NCI-H526 treated with DMSO at 0.1 percent for 48 hours (cell line): ENCODE results near the gene VPS13C.

Source experiments
- DNase-seq: peaks from one replicate; lab custom pipeline; 2025; lab: John Stamatoyannopoulos, UW

Gene VPS13C

GRCh38 chr15:61815356-61816083, 244.7 kb downstream of the VPS13C start:
- no peak for DNase-seq

GRCh38 chr15:61812476-61812875, 247.8 kb downstream of the VPS13C start:
- DNase-seq: no peak

- DNase-seq: no peak
Measured at GRCh38 chr15:61811952-61812351, 248.3 kb downstream of the VPS13C start.

- no peak for DNase-seq
Measured at GRCh38 chr15:61809216-61809615, 251.0 kb downstream of the VPS13C start.

- no peak for DNase-seq
Measured at GRCh38 chr15:61807281-61807929, 252.8 kb downstream of the VPS13C start.
